Activated naive CD8-positive, alpha-beta T cell treated with anti-CD3 and anti-CD28 coated beads, Interleukin-2, amount 50 U/mL, for 16 hours (primary cell): ENCODE data around the gene SENP7.
"Not testable (repeated sequence)": the region's sequence is repeated elsewhere in the genome, so short reads cannot be mapped to it uniquely, and the experiment has no call there.

Experiments used
- DNase-seq: peaks from one replicate; pipeline ENCODE4 v3.0.0-alpha.2; 2020; ENCODE audit warnings: low read depth, low spot score

SENP7 gene

DNA sequence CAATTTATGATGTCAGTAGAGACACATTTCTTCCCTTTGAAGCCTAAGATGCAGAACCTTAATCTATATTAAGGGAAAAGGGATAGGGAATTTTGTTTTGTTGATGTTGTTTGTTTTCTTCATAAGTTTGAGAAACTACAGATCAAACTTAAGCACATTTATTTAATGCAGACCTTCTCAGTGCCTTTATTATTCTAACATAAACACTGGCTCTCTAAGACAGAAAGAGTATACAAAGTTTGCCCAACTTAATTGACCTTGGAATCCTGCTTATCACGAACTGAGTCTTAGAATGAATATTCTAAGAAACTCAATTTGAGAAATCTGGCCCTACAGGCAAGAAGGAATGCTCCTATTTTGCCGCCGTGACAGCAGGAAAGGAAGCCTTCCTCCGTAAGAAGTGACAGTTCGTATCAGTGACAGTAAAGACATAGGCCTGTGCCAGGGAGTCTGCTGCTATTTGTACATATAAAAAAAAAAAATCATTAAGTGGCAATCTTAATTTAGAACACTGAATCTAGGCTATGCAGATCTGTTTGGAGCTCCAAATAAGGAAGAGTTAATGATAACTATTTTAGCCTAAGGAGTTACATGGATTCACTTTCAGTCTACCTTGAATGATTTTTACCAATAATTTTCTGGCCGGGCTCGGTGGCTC, 183.9 kb downstream of the SENP7 start:
- DNase-seq, result no peak

DNA sequence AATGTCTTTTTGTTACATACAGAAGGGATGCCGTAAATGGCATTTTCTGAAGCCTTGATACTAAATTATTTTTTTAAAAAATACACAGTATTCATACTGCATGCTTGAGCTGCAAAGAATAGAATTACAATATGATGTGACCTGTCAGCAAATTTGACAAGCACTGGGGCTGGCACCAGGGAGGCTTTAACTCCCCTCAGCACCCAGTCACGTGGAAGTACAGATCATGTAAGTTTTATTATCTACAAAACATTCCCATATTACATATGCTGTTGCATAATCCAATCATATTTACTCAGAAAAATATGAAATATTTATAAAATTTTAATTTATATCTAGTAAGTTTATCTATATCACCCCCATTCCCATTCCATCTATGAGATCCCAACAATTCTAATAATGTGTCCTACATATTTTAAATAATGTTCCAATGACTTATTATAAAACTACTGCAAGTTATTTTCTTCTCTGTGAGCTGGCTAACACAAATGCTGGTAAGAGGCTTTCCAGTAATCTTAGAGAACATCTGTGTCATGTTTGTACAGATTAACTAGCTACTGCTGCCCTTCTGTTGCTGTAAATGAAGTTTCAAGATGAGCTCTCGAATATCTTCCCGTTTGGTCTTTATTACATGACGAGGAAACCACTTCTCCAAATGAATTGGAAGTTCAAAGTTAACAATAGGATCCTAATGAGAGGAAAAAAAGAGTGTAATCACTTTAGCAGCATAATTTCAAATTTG, 187.4 kb downstream of the SENP7 start:
- DNase-seq, result no peak

DNA sequence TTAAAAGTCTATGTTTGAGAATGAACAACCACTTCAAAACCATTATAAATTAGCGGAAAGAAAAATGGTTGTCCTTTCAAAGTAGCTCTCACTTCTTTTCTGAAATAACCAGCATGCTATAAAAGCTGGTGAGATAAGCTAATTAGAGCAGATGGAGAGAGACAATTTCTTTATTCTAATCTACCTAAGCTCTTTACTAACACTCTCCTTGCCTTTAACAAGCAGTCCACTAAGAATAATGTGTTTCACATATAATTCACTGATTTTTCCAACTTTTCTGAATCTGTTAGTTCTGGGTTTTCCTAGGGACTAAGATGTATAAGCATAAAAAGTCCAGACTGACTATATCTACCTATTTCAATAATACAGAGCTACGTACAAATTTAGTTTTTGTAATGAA, 192.5 kb downstream of the SENP7 start, which contains the start of gene IMPG2:
Gene IMPG2 (minus strand): TSS at position 101 of the 400 bp plus-strand sequence. CDS start 203 bp downstream, outside the sequence.
- DNase-seq, result no peak

DNA sequence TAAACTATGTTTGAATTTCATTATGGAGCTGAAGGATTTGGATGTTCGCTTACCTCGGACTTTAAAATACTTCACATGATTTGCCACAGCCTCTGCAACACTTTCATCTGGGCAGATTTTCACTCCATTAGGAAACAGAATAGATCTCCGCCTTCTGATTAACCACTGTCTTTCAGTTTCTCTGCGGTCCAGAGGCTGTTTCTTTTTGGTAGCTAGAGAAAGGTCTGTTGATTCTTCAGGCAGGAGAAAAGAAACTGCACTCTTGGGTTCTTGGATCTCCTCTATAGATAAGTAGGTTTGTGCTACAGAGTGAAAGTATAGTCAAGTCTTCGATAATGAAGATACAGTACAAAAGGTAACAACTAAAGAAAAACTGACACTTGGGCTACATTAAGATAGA, 193.5 kb downstream of the SENP7 start:
- no peak for DNase-seq

DNA sequence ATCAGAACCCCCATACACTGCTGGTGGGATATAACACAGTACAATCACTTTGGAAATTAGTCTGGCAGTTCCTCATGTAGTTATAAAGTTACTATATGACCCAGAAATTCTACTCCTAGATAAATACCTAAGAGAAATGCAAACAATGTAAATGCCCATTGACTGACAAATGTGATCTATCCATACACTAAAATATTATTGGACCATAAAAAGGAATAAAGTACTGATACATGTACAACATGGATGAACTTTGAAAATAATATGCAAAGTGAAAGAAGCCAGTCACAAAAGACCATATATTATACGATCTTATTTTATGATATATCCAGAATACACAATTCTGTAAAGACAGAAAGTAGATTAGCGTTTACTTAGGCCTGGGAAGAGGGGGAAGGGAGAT, 200.5 kb downstream of the SENP7 start:
- DNase-seq, result no peak

DNA sequence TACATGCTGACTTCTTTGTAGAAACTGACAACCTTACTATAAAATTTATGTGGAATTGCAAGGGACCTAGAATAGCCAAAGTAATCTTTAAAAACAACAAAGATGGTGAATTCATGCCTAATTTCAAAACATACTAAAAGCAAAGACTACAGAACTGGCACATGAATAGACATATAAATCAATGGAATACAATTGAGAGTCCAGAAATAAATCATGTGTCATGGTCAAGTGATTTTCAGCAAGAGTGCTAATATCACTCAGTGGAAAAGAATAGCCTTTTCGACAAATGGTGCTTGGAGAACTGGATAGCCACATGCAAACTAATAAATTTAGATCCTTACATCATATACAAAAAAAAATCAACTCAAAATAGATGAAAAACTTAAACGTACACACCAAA, 201.3 kb downstream of the SENP7 start:
- DNase-seq, result no peak

DNA sequence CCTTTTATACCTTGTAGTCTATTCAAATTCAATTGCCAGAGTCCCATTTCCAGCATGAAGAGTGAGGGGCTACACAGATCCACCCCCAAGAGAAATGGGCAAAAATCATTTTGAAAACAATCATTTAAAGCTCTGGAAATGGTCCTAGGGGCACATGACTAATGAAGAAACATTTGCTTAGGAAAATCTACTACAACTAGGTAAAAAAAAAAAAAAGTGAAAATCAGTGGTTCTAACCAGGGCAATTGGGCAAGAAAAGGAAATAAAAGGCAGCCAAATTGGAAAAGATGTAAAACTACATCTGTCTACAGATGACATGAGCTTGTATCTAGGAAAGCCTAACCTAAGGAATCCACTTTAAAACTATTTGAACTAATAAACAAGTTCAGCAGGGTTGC, 202.0 kb downstream of the SENP7 start:
- no peak for DNase-seq

DNA sequence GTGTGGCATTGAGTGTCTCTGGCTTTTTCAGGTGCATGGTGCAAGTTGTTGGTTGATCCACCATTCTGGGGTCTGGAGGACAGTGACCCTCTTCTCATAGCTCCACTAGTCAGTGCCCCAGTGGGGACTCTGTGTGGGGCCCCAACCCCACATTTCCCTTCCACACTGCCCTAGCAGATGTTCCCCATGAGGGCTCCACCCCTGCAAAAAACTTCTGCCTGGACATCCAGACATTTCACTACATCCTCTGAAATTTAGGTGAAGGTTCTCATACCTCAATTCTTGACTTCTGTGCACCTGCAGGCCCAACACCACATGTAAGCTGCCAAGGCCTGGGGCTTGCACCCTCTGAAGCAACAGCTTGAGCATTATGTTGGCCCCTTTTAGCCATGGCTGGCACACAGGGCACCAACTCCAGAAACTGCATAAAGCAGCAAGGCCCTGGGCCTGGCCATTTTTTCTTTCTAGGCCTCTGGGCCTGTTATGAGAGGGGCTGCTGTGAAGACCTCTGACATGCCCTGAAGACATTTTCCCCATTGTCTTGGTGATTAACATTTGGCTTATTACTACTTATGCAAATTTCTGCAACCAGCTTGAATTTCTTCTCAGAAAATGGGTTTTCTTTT, 204.8 kb downstream of the SENP7 start:
- not testable (repeated sequence) for DNase-seq

DNA sequence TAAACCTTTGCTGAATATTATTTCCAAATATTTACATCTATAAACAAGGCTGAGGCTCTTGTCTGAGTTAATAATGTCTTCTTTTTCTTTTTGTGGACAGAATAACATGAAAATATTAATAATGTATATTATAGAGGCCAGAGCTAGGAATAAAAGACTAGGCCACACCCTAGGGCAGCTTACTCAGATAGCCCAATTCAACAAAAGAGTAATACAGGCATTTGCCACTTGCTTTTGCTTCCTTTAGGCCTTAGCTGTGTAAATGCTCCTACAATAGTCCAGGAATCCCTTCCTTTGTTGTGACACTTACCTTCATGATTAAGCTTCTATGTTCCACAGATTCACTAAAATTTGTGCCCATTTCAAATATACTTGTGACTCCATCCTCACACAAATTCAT, 209.2 kb downstream of the SENP7 start:
- DNase-seq, result no peak

DNA sequence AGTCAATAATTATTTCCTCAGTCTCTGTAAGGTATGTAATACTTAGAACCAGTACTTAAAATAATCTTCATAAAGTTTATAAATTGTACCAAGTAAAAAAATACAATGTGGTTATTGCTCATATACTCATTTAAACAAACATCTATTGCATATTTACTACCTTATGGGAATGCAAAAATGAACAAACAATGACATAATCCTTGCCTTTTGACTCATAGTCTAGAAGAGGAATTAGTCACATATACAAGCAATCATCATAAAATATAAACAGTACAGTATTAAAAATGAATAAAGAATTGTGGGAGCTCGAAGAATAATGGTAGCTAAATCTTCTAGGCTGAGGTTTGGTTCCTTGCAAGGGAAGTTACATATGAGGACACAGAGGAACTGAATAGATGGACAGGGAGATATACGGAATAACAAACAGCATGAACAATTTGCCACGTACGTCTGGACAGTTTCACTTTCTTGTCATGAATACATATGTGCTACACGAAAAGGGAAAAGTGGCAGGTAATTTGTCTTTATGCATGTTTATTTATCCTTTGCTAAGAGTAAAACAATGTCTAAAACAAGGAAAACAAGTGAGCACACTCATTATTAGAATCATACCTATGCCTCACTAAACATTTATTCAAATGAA, 209.8 kb downstream of the SENP7 start:
- no peak for DNase-seq

DNA sequence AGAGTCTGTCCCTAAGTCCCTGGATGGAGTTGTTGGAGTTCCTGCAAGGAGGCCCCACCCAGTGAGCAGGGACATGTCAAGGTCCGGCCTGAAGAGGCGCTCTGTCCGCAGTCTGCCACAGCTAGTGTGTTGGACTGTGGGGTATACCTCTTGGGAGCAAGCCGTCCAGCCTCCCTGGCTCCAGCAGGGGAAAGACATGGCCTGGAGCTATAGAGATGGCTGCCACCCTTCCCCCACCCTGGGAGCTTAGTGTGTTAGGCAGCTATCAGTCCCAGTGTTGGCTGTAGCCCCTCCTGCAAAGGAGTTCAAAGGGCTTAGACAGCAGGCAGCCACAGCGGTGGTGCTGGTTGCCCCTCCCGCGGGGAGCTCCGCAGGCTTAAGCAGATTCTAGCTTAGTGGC, 212.9 kb downstream of the SENP7 start:
- no peak for DNase-seq

DNA sequence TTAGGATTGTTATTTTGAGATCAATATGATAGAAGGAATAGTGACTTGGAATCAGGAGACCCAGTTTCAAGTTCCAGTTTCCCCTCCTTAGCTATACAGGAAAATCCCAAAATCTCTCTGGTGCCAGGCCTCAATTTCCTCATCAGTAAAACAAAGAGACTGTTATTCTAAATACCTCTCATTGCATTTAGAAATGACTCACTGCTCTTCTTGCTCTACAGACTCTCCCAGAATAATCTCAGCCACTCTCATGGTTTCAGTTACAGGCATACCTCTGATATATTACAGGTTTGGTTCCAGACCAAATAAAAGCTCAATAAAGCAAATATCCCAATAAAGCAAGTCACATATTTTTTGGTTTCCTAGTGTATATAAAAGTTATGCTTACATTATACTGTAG, 221.0 kb downstream of the SENP7 start:
- DNase-seq, result no peak

DNA sequence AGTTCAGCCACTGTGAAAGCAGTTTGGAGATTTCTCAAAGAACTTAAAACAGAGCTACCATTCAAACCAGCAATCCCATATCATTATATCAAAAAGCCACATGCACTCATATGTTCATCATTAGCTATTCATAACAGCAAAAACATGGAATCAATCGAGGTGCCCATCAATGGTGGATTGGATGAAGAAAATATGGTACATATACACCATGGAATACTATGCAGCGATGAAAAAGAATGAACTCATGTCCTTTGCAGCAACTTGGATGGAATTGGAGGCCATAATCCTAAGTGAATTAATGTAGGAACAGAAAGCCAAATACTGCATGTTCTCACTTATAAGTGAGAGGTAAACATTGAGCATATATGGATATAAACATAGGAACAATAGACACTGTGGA, 224.7 kb downstream of the SENP7 start:
- DNase-seq, result no peak

DNA sequence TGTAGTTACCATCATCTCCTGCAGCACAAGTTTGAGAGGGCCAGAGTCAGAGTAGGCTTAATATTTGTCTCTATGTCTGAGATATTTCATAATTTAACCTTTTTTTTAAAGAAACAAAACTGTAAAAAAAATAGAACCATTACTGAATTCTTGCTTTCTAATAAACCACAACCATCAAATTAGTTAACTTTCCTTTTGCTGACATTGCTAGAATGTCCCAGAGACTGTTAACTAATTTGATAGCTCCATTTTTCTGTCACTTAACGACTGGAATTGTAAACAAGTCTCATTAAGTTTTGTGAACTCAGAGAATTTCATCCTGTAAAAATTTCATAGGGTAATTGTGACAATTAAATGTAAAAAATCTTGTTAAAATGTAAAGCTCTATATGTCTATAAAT, 228.3 kb downstream of the SENP7 start:
- DNase-seq, result no peak

DNA sequence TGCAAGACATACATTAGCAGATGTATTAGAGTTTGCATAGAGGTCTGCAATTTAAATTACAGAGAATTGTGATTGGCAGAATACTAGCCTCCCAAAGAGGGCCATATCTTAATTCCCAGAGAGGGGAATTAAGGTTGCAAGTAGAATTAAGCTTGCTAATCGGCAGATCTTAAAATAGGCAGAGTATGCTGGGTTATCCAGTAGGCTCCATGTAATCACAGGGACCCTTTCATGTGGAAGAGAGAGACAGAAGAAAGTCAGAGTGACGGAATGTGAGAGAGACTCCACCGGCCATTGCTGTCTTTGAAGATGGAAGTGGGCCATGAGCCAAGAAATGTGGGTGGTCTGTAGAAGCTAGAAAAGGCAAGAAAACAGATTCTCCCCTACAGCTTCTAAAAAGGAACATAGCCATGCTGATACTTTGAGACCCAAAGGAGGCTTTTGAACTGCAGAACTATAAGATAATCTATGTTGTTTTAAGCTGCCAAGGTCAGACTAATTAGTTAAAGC, 231.4 kb downstream of the SENP7 start:
- no peak for DNase-seq

DNA sequence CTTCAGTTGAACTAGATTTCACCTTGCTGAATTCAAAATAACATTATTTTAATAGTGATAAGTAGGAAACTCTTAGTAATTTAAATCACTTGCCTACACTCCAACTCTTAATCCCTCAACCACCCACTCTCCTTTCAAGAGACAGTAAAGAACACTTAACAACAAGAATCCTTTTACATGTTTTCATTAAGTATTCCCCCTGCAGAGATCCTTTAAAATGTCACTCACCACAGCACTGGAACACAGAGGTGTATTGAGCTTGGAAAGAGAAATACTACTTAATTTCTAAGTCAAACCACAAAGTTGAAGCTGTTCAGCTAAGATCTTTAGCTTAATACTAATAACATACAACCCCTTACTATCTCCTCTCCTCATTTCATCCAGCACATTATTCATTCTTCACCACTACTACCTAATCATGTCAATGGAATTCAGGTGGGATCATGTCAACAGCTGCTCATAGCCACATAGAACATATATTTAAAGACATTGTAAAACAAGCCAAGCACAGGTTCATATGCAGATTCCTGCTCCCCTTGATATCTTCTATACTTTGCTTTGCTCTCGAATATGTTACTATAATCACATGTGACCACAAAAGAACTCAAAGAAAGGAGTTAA, 233.1 kb downstream of the SENP7 start:
- DNase-seq, result no peak

DNA sequence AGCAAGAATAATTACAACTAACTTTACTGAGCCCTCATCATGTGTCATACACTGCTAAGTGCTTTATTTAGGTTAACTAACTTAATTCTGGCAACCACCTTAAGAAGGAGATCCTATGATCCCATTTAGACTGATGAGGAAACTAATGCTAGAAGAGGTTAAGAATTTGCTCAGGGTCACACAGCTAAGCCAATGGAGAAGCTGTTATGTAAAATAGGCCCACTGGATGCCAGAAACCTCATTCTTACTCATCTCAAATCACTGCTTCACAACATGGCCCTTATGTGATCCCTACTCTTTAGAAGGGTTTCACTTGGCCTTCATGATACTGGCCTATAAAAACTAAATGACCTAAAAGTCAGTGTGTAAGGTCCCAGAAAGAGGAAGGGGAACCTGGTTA, 233.8 kb downstream of the SENP7 start:
- DNase-seq, result no peak

DNA sequence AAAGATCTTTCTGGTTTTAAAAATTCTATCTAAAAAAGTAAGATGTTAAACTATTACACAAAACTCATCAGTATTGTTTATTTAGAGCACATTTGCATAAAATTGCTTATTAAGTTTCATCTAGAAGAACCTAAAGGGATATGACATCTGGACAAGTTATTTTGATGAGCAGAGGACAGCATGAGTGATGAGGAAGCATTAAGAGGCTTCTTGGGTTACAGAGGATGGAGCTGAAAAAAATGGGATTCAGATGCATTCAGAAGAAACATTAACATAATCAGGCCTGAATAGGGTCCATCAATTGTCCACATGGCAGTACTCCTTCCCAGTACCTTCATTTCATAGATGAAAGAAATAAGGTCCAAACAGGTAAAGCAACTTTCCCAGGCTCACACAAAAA, 234.3 kb downstream of the SENP7 start:
- DNase-seq, result no peak
